HepG2 (cell line): Measurements from ENCODE around the gene DTWD2. TPM values are rescaled to one million over a fixed set of nuclear protein-coding genes. Genes with fewer than 3 reads are reported as not detected.

Experiments
- AKAP8 ChIP-seq: sonication (generic); formaldehyde crosslinking; IDR thresholded peaks from 2 replicates; pipeline ENCODE4 v1.5.1; 2020; ENCODE audit warnings: mild to moderate bottlenecking, missing genetic modification reagents
- ATF7 ChIP-seq, 2 experiments: fragments of 450-650 bp in 1 of 2; sonication (generic) in 1 of 2; formaldehyde crosslinking in 1 of 2; IDR thresholded peaks; 2 replicates each; pipeline versions ENCODE4 v1.4.0 to v1.6.1; 2016 to 2020; ENCODE audit warnings: antibody characterized with exemption in 1 of 2, mild to moderate bottlenecking in 1 of 2, missing genetic modification reagents in 1 of 2
- CBX5 ChIP-seq: sonication (generic); formaldehyde crosslinking; IDR thresholded peaks from 2 replicates; pipeline ENCODE4 v1.4.0; 2020; ENCODE audit warnings: missing genetic modification reagents, borderline replicate concordance
- ELF1 ChIP-seq: sonication (generic); formaldehyde crosslinking; IDR thresholded peaks from 2 replicates; pipeline ENCODE4 v1.4.0; 2020; ENCODE audit warnings: missing genetic modification reagents
- HINFP ChIP-seq: sonication (generic); formaldehyde crosslinking; IDR thresholded peaks from 2 replicates; pipeline ENCODE4 v1.4.0; 2020; ENCODE audit warnings: low read depth, mild to moderate bottlenecking, missing genetic modification reagents
- MAFK ChIP-seq, 2 experiments: IDR thresholded peaks in 1 of 2; conservative IDR thresholded peaks in 1 of 2; 2 replicates each; pipeline ENCODE4 v1.6.1; 2011; ENCODE audit warnings: improper control_type of control experiment in 2 of 2, low read length in 2 of 2
- POGZ ChIP-seq: sonication (generic); formaldehyde crosslinking; IDR thresholded peaks from 2 replicates; pipeline ENCODE4 v1.4.0; 2020; ENCODE audit warnings: mild to moderate bottlenecking, missing genetic modification reagents
- TEAD3 ChIP-seq: optimal IDR thresholded peaks from 2 replicates; pipeline ENCODE3; 2016; ENCODE audit warnings: borderline replicate concordance
- ZBTB7A ChIP-seq: sonication (generic); formaldehyde crosslinking; IDR thresholded peaks from 2 replicates; pipeline ENCODE4 v1.8.0; 2022; ENCODE audit warnings: mild to moderate bottlenecking, missing genetic modification reagents
- ZMYM2 ChIP-seq: sonication (generic); formaldehyde crosslinking; IDR thresholded peaks from 2 replicates; pipeline ENCODE4 v1.8.0; 2022; ENCODE audit warnings: mild to moderate bottlenecking, missing genetic modification reagents
- ZNF644 ChIP-seq: IDR thresholded peaks from 2 replicates; pipeline ENCODE4 v1.6.1; 2016; ENCODE audit warnings: low read depth
- ZNF670 ChIP-seq: sonication (generic); formaldehyde crosslinking; IDR thresholded peaks from 2 replicates; pipeline ENCODE4 v1.8.0; 2022; ENCODE audit warnings: mild to moderate bottlenecking, missing genetic modification reagents, borderline replicate concordance
- ZSCAN12 ChIP-seq: sonication (generic); formaldehyde crosslinking; IDR thresholded peaks from 2 replicates; pipeline ENCODE4 v1.9.0; 2021; ENCODE audit warnings: mild to moderate bottlenecking, missing genetic modification reagents
- polyA plus RNA-seq, 8 experiments: library from polyadenylated mRNA; depleted of rRNA in 3 of 8; stranded (reverse) in 7 of 8; unstranded in 1 of 8; fragments of >200 nt; fragmentation: Illumina TruSeq in 4 of 8; extraction: Trizol in 4 of 8; gene quantifications; 2 replicates each; pipeline versions ENCODE4 v1.2.1 to v1.2.3, GENCODE V29; 2011 to 2016; ENCODE audit warnings: low read depth in 4 of 8, missing spikeins in 1 of 8, mixed read lengths in 1 of 8; ENCODE audit not compliant: insufficient read depth in 1 of 8
- total RNA-seq, 5 experiments: library from RNA; depleted of rRNA; stranded (reverse); fragments of >200 nt; fragmentation: Illumina TruSeq; extraction: Trizol; gene quantifications; 2 replicates each; pipeline ENCODE4 v1.2.3, GENCODE V29; 2016; ENCODE audit warnings: low read depth in 1 of 5
- TF ChIP-seq, protein P1 (sequence below): sonication (generic); formaldehyde crosslinking; IDR thresholded peaks from 2 replicates; pipeline ENCODE4 v1.4.0; 2020; ENCODE audit warnings: missing genetic modification reagents
- TF ChIP-seq, protein P2 (sequence below): sonication (generic); formaldehyde crosslinking; IDR thresholded peaks from 2 replicates; pipeline ENCODE4 v1.8.0; 2022; ENCODE audit warnings: missing genetic modification reagents, mild to moderate bottlenecking, moderate library complexity, borderline replicate concordance
- TF ChIP-seq, protein P3 (sequence below): sonication (generic); formaldehyde crosslinking; IDR thresholded peaks from 2 replicates; pipeline ENCODE4 v1.4.0; 2020; ENCODE audit warnings: mild to moderate bottlenecking, missing genetic modification reagents
- TF ChIP-seq, protein P4 (sequence below): sonication (generic); formaldehyde crosslinking; IDR thresholded peaks from 2 replicates; pipeline ENCODE4 v1.5.0; 2020; ENCODE audit warnings: mild to moderate bottlenecking, missing genetic modification reagents

Gene DTWD2
- total and polyA plus RNA-seq, 2 of the 13 experiments (the other 11 are each of a cell fraction or from before 2014, with no cell fraction given) = 1.6 to 6.0 TPM

DNA sequence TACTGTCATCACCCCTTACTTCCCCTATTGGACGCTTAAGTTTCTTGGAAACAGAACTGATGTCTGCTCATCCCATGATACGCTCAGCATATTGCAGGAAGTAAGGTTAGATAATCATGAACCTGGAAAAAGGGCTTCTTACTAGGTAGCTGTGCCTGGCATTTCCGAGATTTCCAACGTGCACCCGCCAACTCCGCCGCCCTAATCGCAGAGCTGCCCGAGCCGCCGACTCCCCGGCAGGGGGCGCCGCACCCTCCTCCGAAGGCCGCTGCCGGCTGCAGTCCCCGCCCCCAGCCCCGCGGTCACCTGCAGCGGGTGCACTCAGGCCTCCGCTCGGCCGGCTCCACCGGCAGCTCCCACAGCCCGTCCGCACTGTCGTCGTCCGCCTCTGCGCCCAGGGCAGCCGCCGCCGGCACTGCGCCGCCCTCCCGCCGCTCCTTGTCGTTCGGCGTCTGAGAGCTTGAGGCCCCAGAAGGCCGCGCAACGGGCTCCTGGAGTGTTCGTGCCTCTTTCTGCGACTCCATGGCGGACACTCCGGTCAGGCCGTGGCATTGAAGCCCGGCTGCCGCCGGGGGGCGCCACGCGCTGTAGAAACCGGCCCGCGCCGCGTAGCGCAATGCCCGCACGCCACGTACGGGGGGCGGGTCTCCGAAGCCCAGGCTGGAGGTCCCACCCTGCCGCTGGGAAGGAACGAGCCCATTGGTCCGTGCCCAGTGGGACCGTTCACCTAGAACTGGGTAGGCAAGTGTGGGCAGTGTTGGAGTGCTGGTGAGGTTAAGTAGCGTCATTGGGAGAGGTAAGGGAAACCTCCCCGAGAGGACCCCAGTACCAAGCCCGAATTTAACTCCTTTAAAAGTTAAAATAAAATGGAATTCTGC is at the start of gene DTWD2 (continued):
- TF ChIP-seq MAFK (conservative IDR thresholded peaks at IDR 0.05 in 1 of 2, IDR thresholded peaks at IDR 0.05 in 1 of 2; ENCODE audit: low read length in 2 of 2) = no peak
- TF ChIP-seq ATF7 (IDR thresholded peaks at IDR 0.05) = no peak
- TF ChIP-seq ATF7 (CRISPR knock-in tag; IDR thresholded peaks at IDR 0.05) = no peak
- TF ChIP-seq HINFP (CRISPR knock-in tag) = no peak
- TF ChIP-seq, protein P1, sequence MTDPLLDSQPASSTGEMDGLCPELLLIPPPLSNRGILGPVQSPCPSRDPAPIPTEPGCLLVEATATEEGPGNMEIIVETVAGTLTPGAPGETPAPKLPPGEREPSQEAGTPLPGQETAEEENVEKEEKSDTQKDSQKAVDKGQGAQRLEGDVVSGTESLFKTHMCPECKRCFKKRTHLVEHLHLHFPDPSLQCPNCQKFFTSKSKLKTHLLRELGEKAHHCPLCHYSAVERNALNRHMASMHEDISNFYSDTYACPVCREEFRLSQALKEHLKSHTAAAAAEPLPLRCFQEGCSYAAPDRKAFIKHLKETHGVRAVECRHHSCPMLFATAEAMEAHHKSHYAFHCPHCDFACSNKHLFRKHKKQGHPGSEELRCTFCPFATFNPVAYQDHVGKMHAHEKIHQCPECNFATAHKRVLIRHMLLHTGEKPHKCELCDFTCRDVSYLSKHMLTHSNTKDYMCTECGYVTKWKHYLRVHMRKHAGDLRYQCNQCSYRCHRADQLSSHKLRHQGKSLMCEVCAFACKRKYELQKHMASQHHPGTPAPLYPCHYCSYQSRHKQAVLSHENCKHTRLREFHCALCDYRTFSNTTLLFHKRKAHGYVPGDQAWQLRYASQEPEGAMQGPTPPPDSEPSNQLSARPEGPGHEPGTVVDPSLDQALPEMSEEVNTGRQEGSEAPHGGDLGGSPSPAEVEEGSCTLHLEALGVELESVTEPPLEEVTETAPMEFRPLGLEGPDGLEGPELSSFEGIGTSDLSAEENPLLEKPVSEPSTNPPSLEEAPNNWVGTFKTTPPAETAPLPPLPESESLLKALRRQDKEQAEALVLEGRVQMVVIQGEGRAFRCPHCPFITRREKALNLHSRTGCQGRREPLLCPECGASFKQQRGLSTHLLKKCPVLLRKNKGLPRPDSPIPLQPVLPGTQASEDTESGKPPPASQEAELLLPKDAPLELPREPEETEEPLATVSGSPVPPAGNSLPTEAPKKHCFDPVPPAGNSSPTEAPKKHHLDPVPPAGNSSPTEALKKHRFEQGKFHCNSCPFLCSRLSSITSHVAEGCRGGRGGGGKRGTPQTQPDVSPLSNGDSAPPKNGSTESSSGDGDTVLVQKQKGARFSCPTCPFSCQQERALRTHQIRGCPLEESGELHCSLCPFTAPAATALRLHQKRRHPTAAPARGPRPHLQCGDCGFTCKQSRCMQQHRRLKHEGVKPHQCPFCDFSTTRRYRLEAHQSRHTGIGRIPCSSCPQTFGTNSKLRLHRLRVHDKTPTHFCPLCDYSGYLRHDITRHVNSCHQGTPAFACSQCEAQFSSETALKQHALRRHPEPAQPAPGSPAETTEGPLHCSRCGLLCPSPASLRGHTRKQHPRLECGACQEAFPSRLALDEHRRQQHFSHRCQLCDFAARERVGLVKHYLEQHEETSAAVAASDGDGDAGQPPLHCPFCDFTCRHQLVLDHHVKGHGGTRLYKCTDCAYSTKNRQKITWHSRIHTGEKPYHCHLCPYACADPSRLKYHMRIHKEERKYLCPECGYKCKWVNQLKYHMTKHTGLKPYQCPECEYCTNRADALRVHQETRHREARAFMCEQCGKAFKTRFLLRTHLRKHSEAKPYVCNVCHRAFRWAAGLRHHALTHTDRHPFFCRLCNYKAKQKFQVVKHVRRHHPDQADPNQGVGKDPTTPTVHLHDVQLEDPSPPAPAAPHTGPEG (CRISPR knock-in tag) = peak; percentile 65
- no peak for TF ChIP-seq ELF1
- no peak for TF ChIP-seq ZBTB7A (CRISPR knock-in tag)
- TF ChIP-seq, protein P2, sequence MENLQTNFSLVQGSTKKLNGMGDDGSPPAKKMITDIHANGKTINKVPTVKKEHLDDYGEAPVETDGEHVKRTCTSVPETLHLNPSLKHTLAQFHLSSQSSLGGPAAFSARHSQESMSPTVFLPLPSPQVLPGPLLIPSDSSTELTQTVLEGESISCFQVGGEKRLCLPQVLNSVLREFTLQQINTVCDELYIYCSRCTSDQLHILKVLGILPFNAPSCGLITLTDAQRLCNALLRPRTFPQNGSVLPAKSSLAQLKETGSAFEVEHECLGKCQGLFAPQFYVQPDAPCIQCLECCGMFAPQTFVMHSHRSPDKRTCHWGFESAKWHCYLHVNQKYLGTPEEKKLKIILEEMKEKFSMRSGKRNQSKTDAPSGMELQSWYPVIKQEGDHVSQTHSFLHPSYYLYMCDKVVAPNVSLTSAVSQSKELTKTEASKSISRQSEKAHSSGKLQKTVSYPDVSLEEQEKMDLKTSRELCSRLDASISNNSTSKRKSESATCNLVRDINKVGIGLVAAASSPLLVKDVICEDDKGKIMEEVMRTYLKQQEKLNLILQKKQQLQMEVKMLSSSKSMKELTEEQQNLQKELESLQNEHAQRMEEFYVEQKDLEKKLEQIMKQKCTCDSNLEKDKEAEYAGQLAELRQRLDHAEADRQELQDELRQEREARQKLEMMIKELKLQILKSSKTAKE (CRISPR knock-in tag) = no peak
- no peak for TF ChIP-seq ZMYM2
- TF ChIP-seq, protein P3, sequence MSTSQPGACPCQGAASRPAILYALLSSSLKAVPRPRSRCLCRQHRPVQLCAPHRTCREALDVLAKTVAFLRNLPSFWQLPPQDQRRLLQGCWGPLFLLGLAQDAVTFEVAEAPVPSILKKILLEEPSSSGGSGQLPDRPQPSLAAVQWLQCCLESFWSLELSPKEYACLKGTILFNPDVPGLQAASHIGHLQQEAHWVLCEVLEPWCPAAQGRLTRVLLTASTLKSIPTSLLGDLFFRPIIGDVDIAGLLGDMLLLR (CRISPR knock-in tag) = peak; percentile 53; the same call in 1 of the 2 replicates
- no peak; the same call in 1 of the 2 replicates for TF ChIP-seq ZNF670 (CRISPR knock-in tag)
- TF ChIP-seq AKAP8 (CRISPR knock-in tag) = no peak
- TF ChIP-seq TEAD3 = no peak
- peak; percentile 32; the same call in 1 of the 2 replicates for TF ChIP-seq ZNF644 (CRISPR knock-in tag)
- TF ChIP-seq, protein P4, sequence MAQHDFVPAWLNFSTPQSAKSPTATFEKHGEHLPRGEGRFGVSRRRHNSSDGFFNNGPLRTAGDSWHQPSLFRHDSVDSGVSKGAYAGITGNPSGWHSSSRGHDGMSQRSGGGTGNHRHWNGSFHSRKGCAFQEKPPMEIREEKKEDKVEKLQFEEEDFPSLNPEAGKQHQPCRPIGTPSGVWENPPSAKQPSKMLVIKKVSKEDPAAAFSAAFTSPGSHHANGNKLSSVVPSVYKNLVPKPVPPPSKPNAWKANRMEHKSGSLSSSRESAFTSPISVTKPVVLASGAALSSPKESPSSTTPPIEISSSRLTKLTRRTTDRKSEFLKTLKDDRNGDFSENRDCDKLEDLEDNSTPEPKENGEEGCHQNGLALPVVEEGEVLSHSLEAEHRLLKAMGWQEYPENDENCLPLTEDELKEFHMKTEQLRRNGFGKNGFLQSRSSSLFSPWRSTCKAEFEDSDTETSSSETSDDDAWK (CRISPR knock-in tag) = no peak
- TF ChIP-seq CBX5 = 0 out of 2 replicates have a peak, but pooled peaks have one; percentile 38
- TF ChIP-seq POGZ = peak; percentile 98
- 0 out of 2 replicates have a peak, but pooled peaks have one; percentile 25 for TF ChIP-seq ZSCAN12 (CRISPR knock-in tag)
